IMR-90 (cell line): ENCODE data around the gene ADAMTSL5. TPM values are rescaled to one million over a fixed set of nuclear protein-coding genes. Genes with fewer than 3 reads are reported as not detected.

Source experiments
- ATAC-seq: fragments of 200-7000 bp; cut with Tn5 transposase; 2 replicates; pipeline ENCODE4 v1.9.1; 2020; ENCODE audit warnings: low read depth, mild to moderate bottlenecking, moderate library complexity
- BruUV-seq: library from RNA; stranded (reverse); fragments of 400-500 nt; replicated peaks from 2 replicates; lab custom pipeline; 2021; lab: Mats Ljungman, UMichigan
- CTCF ChIA-PET: fragments of 300-600 bp; formaldehyde crosslinking; extraction: SDS; loops from one replicate; lab custom pipeline; 2021; ENCODE audit warnings: antibody characterized with exemption; lab: Yijun Ruan, JAX
- POLR2A ChIA-PET: fragments of 300-600 bp; sonication (Branson Sonifier 250); formaldehyde crosslinking; loops from one replicate; lab custom pipeline; 2022; ENCODE audit warnings: antibody characterized with exemption; ENCODE audit not compliant: unreplicated experiment; lab: Charles Lee
- DNase-seq: peaks from one replicate; pipeline ENCODE4 v3.0.0; 2013
- H2AFZ ChIP-seq: replicated peaks from 2 replicates; pipeline ENCODE3; 2013; ENCODE audit warnings: low read length, mild to moderate bottlenecking; ENCODE audit not compliant: poor library complexity
- H2AK5ac ChIP-seq: 2 replicates; pipeline ENCODE4 v1.6.1; 2013; ENCODE audit warnings: low read depth, low read length, inconsistent platforms
- H2AK9ac ChIP-seq: replicated peaks from 2 replicates; pipeline ENCODE3; 2013; ENCODE audit warnings: mild to moderate bottlenecking, low read depth, low read length, moderate library complexity; ENCODE audit not compliant: poor library complexity
- H2BK120ac ChIP-seq: 2 replicates; pipeline ENCODE4 v1.6.1; 2013; ENCODE audit warnings: low read depth, low read length, inconsistent platforms
- H2BK15ac ChIP-seq: 3 replicates; pipeline ENCODE4 v1.6.1; 2013; ENCODE audit warnings: low read depth, low read length, inconsistent platforms
- H2BK20ac ChIP-seq: 2 replicates; pipeline ENCODE4 v1.6.1; 2013; ENCODE audit warnings: low read depth, mild to moderate bottlenecking, inconsistent platforms, low read length, moderate library complexity
- H2BK5ac ChIP-seq: 2 replicates; pipeline ENCODE4 v1.6.1; 2013; ENCODE audit warnings: mild to moderate bottlenecking, low read depth, low read length, inconsistent platforms; ENCODE audit not compliant: poor library complexity, severe bottlenecking
- H3K14ac ChIP-seq: replicated peaks from 2 replicates; pipeline ENCODE4 v1.6.1; 2013; ENCODE audit warnings: low read depth, low read length, inconsistent platforms
- H3K18ac ChIP-seq: 2 replicates; pipeline ENCODE4 v1.6.1; 2013; ENCODE audit warnings: low read depth, low read length, control low read depth
- H3K23ac ChIP-seq: 2 replicates; pipeline ENCODE4 v1.6.1; 2013; ENCODE audit warnings: low read depth, low read length, inconsistent platforms
- H3K27ac ChIP-seq: 2 replicates; pipeline ENCODE4 v1.5.1; 2013; ENCODE audit warnings: mild to moderate bottlenecking, control low read depth, low read length; ENCODE audit not compliant: insufficient read depth
- H3K27me3 ChIP-seq: 2 replicates; pipeline ENCODE4 v1.6.1; 2013; ENCODE audit warnings: low read length; ENCODE audit not compliant: control insufficient read depth, insufficient read depth
- H3K36me3 ChIP-seq: 2 replicates; pipeline ENCODE4 v1.6.1; 2013; ENCODE audit warnings: low read length, mixed read lengths; ENCODE audit not compliant: control insufficient read depth, insufficient read depth
- H3K4ac ChIP-seq: 2 replicates; pipeline ENCODE4 v1.6.1; 2013; ENCODE audit warnings: low read depth, low read length, inconsistent platforms
- H3K4me1 ChIP-seq: 2 replicates; pipeline ENCODE4 v1.6.1; 2013; ENCODE audit warnings: low read length, mixed read lengths; ENCODE audit not compliant: control insufficient read depth, insufficient read depth
- H3K4me2 ChIP-seq: 2 replicates; pipeline ENCODE4 v1.6.1; 2013; ENCODE audit warnings: low read depth, mild to moderate bottlenecking, control low read depth, low read length, moderate library complexity
- H3K4me3 ChIP-seq: 2 replicates; pipeline ENCODE4 v1.5.1; 2013; ENCODE audit warnings: low read depth, mild to moderate bottlenecking, control low read depth, low read length, moderate library complexity; ENCODE audit not compliant: insufficient read depth
- H3K56ac ChIP-seq: 2 replicates; pipeline ENCODE4 v1.6.1; 2013; ENCODE audit warnings: low read length, inconsistent platforms; ENCODE audit not compliant: insufficient read depth; ENCODE audit errors: extremely low read depth
- H3K79me1 ChIP-seq, 2 experiments: 2 replicates each; pipeline ENCODE4 v1.6.1; 2013; ENCODE audit warnings: low read length in 2 of 2, inconsistent platforms in 1 of 2, low read depth in 1 of 2
- H3K9ac ChIP-seq: 2 replicates; pipeline ENCODE4 v1.6.1; 2013; ENCODE audit warnings: low read depth, low read length, control low read depth
- H3K9me1 ChIP-seq: 2 replicates; pipeline ENCODE4 v1.6.1; 2013; ENCODE audit warnings: low read length, inconsistent platforms; ENCODE audit not compliant: insufficient read depth
- H3K9me3 ChIP-seq: 2 replicates; pipeline ENCODE4 v1.6.1; 2013; ENCODE audit warnings: low read length; ENCODE audit not compliant: control insufficient read depth, insufficient read depth
- H4K20me1 ChIP-seq: 2 replicates; pipeline ENCODE4 v1.6.1; 2013; ENCODE audit warnings: low read length, inconsistent platforms; ENCODE audit not compliant: insufficient read depth
- H4K5ac ChIP-seq: 2 replicates; pipeline ENCODE4 v1.6.1; 2013; ENCODE audit warnings: mild to moderate bottlenecking, low read depth, low read length, control low read depth
- H4K8ac ChIP-seq, 2 experiments: 2 replicates each; pipeline ENCODE4 v1.6.1; 2013; ENCODE audit warnings: low read depth in 2 of 2, low read length in 2 of 2, control low read depth in 1 of 2, inconsistent platforms in 1 of 2
- H4K91ac ChIP-seq: 2 replicates; pipeline ENCODE4 v1.6.1; 2013; ENCODE audit warnings: low read depth, low read length, inconsistent platforms; ENCODE audit not compliant: insufficient read depth
- BHLHE40 ChIP-seq: fragments of 150-350 bp; IDR thresholded peaks from 2 replicates; pipeline ENCODE4 v1.6.1; 2016; ENCODE audit warnings: mild to moderate bottlenecking, low read depth, low read length
- CEBPB ChIP-seq: IDR thresholded peaks from 2 replicates; pipeline ENCODE4 v1.6.1; 2012; ENCODE audit warnings: low read depth, low read length, improper control_type of control experiment
- CHD1 ChIP-seq: IDR thresholded peaks from 2 replicates; pipeline ENCODE4 v1.6.1; 2012; ENCODE audit warnings: low read depth, low read length, improper control_type of control experiment
- CTCF ChIP-seq: conservative IDR thresholded peaks from 2 replicates; pipeline ENCODE4 v1.5.1; 2012; ENCODE audit warnings: mild to moderate bottlenecking, low read depth, low read length, improper control_type of control experiment
- ELK1 ChIP-seq: fragments of 150-350 bp; IDR thresholded peaks from 2 replicates; pipeline ENCODE4 v1.6.1; 2016; ENCODE audit warnings: low read depth, mild to moderate bottlenecking, low read length, moderate library complexity, borderline replicate concordance
- FOS ChIP-seq: fragments of 150-350 bp; IDR thresholded peaks from 2 replicates; pipeline ENCODE4 v1.6.1; 2016; ENCODE audit warnings: low read depth, low read length
- MAFK ChIP-seq: IDR thresholded peaks from 2 replicates; pipeline ENCODE4 v1.6.1; 2012; ENCODE audit warnings: low read depth, low read length, improper control_type of control experiment
- MAZ ChIP-seq: IDR thresholded peaks from 2 replicates; pipeline ENCODE4 v1.6.1; 2012; ENCODE audit warnings: low read depth, mild to moderate bottlenecking, low read length, improper control_type of control experiment, moderate library complexity, borderline replicate concordance
- MXI1 ChIP-seq: IDR thresholded peaks from 2 replicates; pipeline ENCODE4 v1.6.1; 2012; ENCODE audit warnings: low read depth, mild to moderate bottlenecking, low read length, moderate library complexity, borderline replicate concordance
- NFE2L2 ChIP-seq: fragments of 150-350 bp; IDR thresholded peaks from 2 replicates; pipeline ENCODE4 v1.6.1; 2016; ENCODE audit warnings: low read depth, mild to moderate bottlenecking, low read length
- POLR2A ChIP-seq: IDR thresholded peaks from 2 replicates; pipeline ENCODE4 v1.6.1; 2012; ENCODE audit warnings: mild to moderate bottlenecking, low read depth, low read length
- RCOR1 ChIP-seq: IDR thresholded peaks from 2 replicates; pipeline ENCODE4 v1.6.1; 2012; ENCODE audit warnings: mild to moderate bottlenecking, low read length, improper control_type of control experiment; ENCODE audit not compliant: insufficient replicate concordance
- RFX5 ChIP-seq: IDR thresholded peaks from 2 replicates; pipeline ENCODE4 v1.8.0; 2012; ENCODE audit warnings: low read depth, mild to moderate bottlenecking, low read length, moderate library complexity
- SMC3 ChIP-seq: fragments of 150-350 bp; IDR thresholded peaks from 2 replicates; pipeline ENCODE4 v1.6.1; 2016; ENCODE audit warnings: low read depth, mild to moderate bottlenecking, antibody characterized with exemption, low read length, moderate library complexity
- WGBS, 2 experiments: methylation state at CpG; one replicate each; pipeline versions ENCODE4 v1.1.5 to v1.1.7; 2013; ENCODE audit warnings: missing lambda C conversion rate in 2 of 2; ENCODE audit not compliant: insufficient read length in 1 of 2; ENCODE audit errors: extremely low coverage in 2 of 2; 5-methylcytosine and 5-hydroxymethylcytosine counted together
- dilution Hi-C: fragments of 300-500 bp; cut with HindIII; formaldehyde crosslinking; loops from one replicate; pipeline ENCODE4 v1.14.3; 2018; ENCODE audit warnings: low sequenced_read_pairs; ENCODE audit not compliant: unreplicated experiment
- in situ Hi-C: fragments of 300-500 bp; cut with MboI; formaldehyde crosslinking; loops from 3 replicates; pipeline ENCODE4 v1.14.3; 2019; ENCODE audit warnings: low sequenced_read_pairs, inconsistent platforms, mixed read lengths
- intact Hi-C: fragments of 100-400 bp; cut with micrococcal nuclease; formaldehyde crosslinking; loops from 2 replicates; pipeline ENCODE4 v1.10.0; 2022
- polyA plus RNA-seq, 3 experiments: library from polyadenylated mRNA; depleted of rRNA; stranded (reverse); fragments of >200 nt; gene quantifications; 2 replicates each; pipeline ENCODE4 v1.2.3, GENCODE V29; 2012; ENCODE audit warnings: low replicate concordance in 1 of 3
- total RNA-seq: library from RNA; depleted of rRNA; stranded (reverse); fragments of >200 nt; gene quantifications from 2 replicates; pipeline ENCODE4 v1.2.3, GENCODE V29; 2012

Gene ADAMTSL5
- total and polyA plus RNA-seq, 2 of the 4 experiments (the other 2 are of a cell fraction), result 0.90 to 10.8 TPM

- TF ChIP-seq FOS, result no peak
- TF ChIP-seq RFX5, result no peak
These were observed 10.8 kb upstream of the ADAMTSL5 start, which contains the start of gene PLK5 (continued) for GRCh38 chr19:1523412-1524286.

- Histone ChIP-seq H2AFZ (no peak overlapping the region), H3K18ac (no peak overlapping the region), H3K9me3 (no peaks in the 10 kb centered on the region), H3K14ac (no peak overlapping the region), H3K27me3 (peaks cover 34% of the 10 kb centered on the region), H4K5ac (no peak overlapping the region), H3K36me3 (no peaks in the 10 kb centered on the region), H3K9ac (no peak overlapping the region), H3K4me2 (no peak overlapping the region), H2BK15ac (no peak overlapping the region), H3K79me1 (no peaks in the 10 kb centered on the region), H3K4ac (no peak overlapping the region), H4K91ac (no peak overlapping the region), H3K9me1 (peaks cover 4% of the 10 kb centered on the region; the same call in 1 of the 2 replicates), H3K27ac (no peak overlapping the region), H3K4me1 (no peaks in the 10 kb centered on the region; the same call in 1 of the 2 replicates), H3K23ac (no peak overlapping the region), H3K56ac (no peak overlapping the region), H2AK9ac (peak overlapping the region; percentile 42), H2AK5ac (no peak overlapping the region), H2BK20ac (no peak overlapping the region), H4K8ac (no peak overlapping the region), H4K20me1 (0 out of 2 replicates have a peak, but pooled peaks cover 7% of the 10 kb centered on the region), H2BK5ac (no peak overlapping the region), H2BK120ac (no peak overlapping the region), H3K4me3 (no peak overlapping the region)
- 60% methylated on average over 3 of the region's 18 CpGs; no CpG with 5 or more reads in 1 of the 2 experiments for whole genome bisulfite sequencing, 2 experiments
- BruUV-seq, result no TSS peak
- ATAC-seq (no peak), DNase-seq (no peak)
- dilution Hi-C loops (no loop called here), intact Hi-C loops (no loop called here), in situ Hi-C loops (no loop called here)
- ChIA-PET CTCF (no interaction called here), POLR2A (no interaction called here)
- TF ChIP-seq FOS, result no peak
- no peak for TF ChIP-seq MXI1
- TF ChIP-seq MAFK, result no peak
- no peak for TF ChIP-seq RCOR1
- TF ChIP-seq CHD1, result no peak
- no peak for TF ChIP-seq SMC3
- no peak for TF ChIP-seq ELK1
- no peak for TF ChIP-seq MAZ
- TF ChIP-seq CEBPB, result no peak
- no peak for TF ChIP-seq NFE2L2
- TF ChIP-seq CTCF, result no peak
- TF ChIP-seq BHLHE40, result no peak
- no peak for TF ChIP-seq POLR2A
These were observed 10.0 kb upstream of the ADAMTSL5 start for GRCh38 chr19:1522838-1523237.
